Fibroblast of skin of left biceps (primary cell): Measurements from ENCODE around the gene IGFBP2.

ENCODE experiments used
- DNase-seq, 2 experiments: peaks; one replicate each; pipeline ENCODE4 v3.0.0-alpha.2; 2013; ENCODE audit warnings: low read depth in 2 of 2

The IGFBP2 gene

GRCh38 chr2:216615298-216616082, 17.7 kb upstream of the IGFBP2 start:
- no peak for DNase-seq

- DNase-seq = no peak
Observed at GRCh38 chr2:216616083-216616678, 17.0 kb upstream of the IGFBP2 start.

- DNase-seq = no peak
Observed at GRCh38 chr2:216617159-216617815, 15.9 kb upstream of the IGFBP2 start.

- DNase-seq = no peak
Observed at GRCh38 chr2:216618785-216619184, 14.4 kb upstream of the IGFBP2 start.

- DNase-seq = peak; percentile 55 to 59
Observed at GRCh38 chr2:216619411-216620393, 13.5 kb upstream of the IGFBP2 start.

- DNase-seq = no peak
Observed at GRCh38 chr2:216620786-216621185, 12.4 kb upstream of the IGFBP2 start.

- DNase-seq = no peak
Observed at GRCh38 chr2:216621292-216621691, 11.9 kb upstream of the IGFBP2 start.

- DNase-seq = no peak
Observed at GRCh38 chr2:216622526-216622925, 10.7 kb upstream of the IGFBP2 start.

GRCh38 chr2:216624251-216624650, 9.0 kb upstream of the IGFBP2 start:
- DNase-seq = no peak

- no peak for DNase-seq
Observed at GRCh38 chr2:216626168-216626874, 6.9 kb upstream of the IGFBP2 start.

GRCh38 chr2:216626875-216627245, 6.4 kb upstream of the IGFBP2 start:
- no peak for DNase-seq

GRCh38 chr2:216629784-216630183, 3.4 kb upstream of the IGFBP2 start:
- no peak for DNase-seq

- no peak for DNase-seq
Observed at GRCh38 chr2:216632346-216632951, 771 bp upstream of the IGFBP2 start.

- DNase-seq = no peak
Observed at GRCh38 chr2:216633616-216634369, 573 bp downstream of the IGFBP2 start.

GRCh38 chr2:216634370-216635148, 1.3 kb downstream of the IGFBP2 start:
- DNase-seq = no peak

- DNase-seq = no peak
Observed at GRCh38 chr2:216635171-216635570, 2.0 kb downstream of the IGFBP2 start.

- DNase-seq = no peak
Observed at GRCh38 chr2:216635701-216636550, 2.7 kb downstream of the IGFBP2 start.
